GM08714 (cell line): ENCODE data around the gene MCTP1.

ENCODE experiments used
- H3K4me3 ChIP-seq: fragments of 200-500 bp; sonication (Bioruptor generic); 2 replicates; pipeline ENCODE4 v1.5.1; 2014; ENCODE audit warnings: mild to moderate bottlenecking, low read length, inconsistent platforms
- ZNF274 ChIP-seq: IDR thresholded peaks from 2 replicates; pipeline ENCODE4 v1.6.1; 2012; ENCODE audit warnings: mild to moderate bottlenecking, low read depth, low read length

Gene MCTP1

DNA sequence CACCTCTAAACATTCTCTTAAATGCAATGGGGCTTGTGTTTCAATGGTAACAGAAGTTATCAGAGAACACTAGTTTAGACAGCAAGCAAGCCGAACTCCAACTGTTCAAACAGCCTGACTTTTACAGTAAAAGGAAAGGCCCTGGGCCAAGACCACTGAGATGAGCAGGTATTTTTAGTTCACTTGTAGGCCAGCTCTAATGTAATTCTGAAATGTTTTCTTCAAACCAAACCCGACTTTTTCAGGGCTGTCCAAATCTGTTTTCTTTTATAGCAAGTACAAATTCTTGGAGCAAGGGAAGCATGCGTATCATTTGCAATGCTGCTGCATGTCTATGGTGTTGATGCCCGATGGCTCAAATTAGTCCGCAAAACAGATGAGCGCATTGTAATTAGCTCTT lies 473.6 kb downstream of the MCTP1 start:
- H3K4me3 ChIP-seq: no peak overlapping the region
- TF ChIP-seq ZNF274: no peak

DNA sequence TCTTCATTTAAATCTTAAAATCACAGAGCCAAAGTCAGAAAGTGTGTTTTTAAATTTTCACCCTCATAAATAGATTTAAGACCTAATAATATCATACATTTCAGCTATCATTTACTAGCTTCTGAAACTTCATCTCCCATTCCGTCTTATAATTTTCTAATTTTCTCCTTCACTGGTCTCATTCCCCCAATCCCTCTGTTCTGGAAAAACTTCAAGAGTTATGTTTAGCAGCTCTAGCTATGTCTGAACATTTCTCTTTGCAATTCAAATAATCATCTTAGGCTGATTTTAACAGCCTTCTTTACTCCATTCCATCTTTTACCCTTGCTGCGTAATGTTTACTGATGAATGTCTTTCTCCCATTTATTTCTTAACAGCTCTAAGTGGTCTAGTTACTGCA lies 474.0 kb downstream of the MCTP1 start:
- no peak for TF ChIP-seq ZNF274

DNA sequence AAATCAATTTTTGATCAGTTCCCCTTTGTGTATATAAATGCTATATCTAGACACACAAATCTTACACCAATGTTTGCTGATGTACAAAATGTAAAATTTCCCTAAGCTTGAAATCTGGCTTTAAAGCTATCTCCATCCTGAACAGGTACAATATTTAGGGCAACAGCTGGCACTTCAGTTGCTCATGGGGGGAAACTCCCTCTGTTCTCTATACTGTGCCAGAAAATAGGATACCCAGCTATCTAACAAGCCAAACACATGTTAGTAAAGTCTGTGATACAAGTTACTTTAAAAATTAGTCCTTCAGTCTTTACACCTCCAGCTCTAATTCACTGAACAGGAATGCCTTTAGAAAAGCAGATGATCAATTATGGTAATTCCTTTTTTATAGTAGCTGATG lies 474.6 kb downstream of the MCTP1 start:
- no peak for TF ChIP-seq ZNF274
- no peak overlapping the region for H3K4me3 ChIP-seq

More for the DNA sequence above, 474.0 kb downstream of the MCTP1 start:
- H3K4me3 ChIP-seq: no peak overlapping the region

DNA sequence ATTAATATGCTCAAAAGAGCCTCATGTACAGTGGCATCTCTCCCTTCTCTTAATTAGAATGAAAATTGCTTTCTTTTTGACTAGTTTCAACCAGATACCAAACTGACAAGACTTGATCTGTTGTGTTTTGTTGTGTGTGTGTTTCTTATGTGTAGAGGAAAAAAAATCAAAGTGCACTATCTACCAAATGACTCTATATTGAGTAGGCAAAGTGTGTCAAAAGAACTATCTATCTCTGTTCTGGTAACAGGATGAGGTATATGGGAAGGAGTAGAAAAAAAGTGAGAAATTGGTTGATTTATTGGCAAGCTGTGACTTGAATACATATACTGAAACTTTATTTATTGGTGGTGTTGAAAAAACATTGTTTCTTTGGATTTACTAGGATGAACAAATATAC lies 476.4 kb downstream of the MCTP1 start:
- TF ChIP-seq ZNF274: no peak

DNA sequence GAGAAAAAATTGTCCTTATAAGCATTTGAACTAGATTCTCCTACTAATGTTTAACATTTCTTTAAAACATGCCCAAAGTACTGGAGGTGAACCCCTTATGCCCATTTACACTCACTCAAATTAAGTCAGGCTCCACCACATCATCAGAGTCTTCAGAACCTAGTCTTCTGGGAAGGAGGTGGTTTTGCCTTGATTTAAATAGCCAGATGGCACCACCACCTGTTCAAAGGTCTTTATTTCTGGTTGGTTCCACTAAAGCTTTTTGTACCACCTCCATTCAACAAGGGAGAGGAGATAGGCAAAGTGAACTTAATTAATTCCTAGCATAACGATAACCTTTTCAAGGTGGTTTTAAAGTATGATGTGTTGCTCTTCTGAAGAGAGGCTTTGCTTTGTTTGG lies 476.9 kb downstream of the MCTP1 start:
- TF ChIP-seq ZNF274: no peak
- no peak overlapping the region for H3K4me3 ChIP-seq

More for the DNA sequence above, 476.4 kb downstream of the MCTP1 start:
- no peak overlapping the region for H3K4me3 ChIP-seq

DNA sequence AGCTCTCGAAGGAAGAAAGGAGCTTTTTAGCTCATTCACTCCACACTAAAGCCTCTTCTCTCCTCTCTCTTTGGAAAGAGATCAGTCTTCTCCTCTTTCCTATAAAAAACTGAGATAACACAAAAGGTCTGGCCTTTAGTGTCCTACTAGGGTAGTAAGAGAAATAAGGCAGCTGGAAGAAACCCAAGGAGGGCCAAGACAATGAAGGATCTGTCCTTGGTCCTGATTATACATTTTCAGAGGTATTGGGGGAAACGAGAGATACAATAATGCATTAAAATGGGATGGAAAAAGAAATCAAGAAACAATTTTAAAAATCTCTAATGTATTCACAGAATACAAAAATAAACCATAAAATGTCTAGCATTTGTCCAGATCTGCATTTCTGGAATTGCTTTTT lies 482.4 kb downstream of the MCTP1 start:
- H3K4me3 ChIP-seq: no peak overlapping the region
- TF ChIP-seq ZNF274: no peak

DNA sequence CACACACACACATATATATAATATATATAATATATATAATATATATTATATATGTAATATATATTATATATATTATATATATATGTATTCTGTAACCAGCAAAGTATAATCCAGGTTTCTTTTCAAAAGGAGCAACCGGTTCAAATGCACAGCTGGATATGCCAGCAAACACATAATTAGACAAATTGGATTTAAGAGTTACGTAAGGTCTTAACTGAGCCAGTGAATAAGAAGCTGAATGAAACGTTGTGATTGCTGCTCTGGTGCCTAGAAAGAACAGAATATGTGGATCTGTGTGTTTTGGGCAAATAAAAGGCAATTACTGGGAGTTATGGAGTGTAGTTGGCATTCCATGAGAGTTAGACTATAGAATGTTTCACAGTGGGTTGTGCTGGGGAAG lies 488.3 kb downstream of the MCTP1 start:
- no peak overlapping the region for H3K4me3 ChIP-seq
- no peak for TF ChIP-seq ZNF274

DNA sequence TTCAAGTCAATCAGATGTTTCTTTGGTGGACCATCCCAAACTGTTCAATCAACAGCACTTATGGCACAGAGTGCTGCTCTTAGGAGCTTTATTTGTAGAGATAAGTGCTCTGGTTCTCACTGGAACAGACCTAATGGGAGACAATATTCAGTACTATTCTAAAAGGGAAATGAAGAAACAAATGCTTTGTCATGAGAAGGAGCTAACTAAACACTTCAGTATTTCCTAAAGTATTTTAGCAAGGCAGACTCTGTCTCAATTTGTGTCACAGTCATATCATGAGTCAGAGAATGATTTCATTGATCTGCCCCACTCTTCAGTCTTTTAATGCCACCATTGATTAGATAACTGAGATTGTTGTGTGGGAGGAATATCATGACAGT lies 491.1 kb downstream of the MCTP1 start:
- H3K4me3 ChIP-seq: no peak overlapping the region; the same call in 1 of the 2 replicates
- TF ChIP-seq ZNF274: no peak

DNA sequence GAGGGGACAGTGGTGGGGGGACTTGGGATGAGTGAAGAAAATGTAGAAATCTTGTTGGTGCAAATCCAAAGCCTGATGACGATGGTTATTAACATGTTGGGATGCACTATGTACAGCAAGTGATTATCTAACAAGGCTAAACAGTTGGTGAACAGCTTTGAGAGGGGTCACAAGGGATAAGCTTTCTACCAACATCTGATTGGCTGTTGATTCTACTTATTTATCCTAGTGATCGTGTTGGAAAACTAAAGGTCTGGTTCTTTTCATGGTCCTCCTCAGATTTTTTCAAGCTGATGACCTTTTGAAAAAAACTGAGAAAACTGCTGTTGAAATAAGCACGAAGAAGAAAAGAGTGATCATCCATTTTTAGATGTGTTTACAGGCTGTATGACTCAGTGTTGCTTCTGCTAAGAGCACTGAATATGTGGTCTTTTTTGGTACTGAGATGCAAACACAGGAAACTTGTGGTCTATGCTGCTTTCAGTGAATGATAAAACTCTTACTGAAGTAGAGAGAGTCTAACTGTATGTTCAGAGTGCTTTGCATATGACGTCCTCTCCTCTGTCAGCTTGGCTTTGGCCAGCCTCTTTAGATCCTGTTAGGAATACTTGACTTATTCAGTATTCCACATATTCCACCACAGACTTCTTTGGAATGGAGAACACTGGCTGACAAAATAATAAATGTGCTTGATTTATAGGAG lies 491.6 kb downstream of the MCTP1 start:
- peak overlapping the region; percentile 48 for H3K4me3 ChIP-seq
- TF ChIP-seq ZNF274: no peak

DNA sequence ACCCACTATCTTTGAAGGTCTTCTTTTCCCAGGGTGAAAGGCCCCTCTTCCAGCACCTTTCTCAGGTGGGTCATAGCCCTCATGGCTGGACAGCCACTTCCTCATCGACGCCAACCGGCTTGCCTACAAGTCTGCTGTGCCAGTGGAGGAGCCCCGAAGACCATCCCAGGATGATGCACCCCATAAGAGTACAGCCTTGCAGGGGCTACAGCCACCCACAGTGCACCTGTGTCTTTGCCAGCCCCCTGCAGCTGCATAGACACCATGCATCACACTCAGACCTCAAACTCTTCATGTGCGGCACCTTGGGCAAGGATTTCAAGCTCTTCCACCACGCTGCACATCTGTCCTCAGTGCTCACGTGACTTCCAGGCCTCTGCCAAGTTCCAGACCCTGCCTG lies 493.1 kb downstream of the MCTP1 start:
- H3K4me3 ChIP-seq: no peak overlapping the region
- TF ChIP-seq ZNF274: no peak

DNA sequence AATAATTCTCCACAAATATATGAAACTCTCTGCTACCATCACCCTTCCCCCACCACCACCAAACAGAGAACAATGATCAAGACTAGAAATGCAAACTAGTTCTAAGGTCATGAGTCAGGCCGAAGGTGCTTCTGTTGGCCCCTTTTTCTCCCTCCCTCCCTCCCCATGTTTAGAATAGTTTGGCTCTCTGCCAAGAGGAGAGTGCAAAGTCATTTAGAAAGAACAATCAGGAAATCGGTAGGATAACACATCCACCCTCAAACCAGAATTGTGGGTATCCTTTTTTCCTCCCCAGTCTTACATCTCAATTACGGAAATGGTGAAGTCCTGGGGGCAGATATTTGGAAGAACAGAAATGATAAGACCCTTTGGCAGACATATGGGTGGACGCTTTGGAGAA lies 496.4 kb downstream of the MCTP1 start:
- TF ChIP-seq ZNF274: no peak
- no peak overlapping the region for H3K4me3 ChIP-seq

DNA sequence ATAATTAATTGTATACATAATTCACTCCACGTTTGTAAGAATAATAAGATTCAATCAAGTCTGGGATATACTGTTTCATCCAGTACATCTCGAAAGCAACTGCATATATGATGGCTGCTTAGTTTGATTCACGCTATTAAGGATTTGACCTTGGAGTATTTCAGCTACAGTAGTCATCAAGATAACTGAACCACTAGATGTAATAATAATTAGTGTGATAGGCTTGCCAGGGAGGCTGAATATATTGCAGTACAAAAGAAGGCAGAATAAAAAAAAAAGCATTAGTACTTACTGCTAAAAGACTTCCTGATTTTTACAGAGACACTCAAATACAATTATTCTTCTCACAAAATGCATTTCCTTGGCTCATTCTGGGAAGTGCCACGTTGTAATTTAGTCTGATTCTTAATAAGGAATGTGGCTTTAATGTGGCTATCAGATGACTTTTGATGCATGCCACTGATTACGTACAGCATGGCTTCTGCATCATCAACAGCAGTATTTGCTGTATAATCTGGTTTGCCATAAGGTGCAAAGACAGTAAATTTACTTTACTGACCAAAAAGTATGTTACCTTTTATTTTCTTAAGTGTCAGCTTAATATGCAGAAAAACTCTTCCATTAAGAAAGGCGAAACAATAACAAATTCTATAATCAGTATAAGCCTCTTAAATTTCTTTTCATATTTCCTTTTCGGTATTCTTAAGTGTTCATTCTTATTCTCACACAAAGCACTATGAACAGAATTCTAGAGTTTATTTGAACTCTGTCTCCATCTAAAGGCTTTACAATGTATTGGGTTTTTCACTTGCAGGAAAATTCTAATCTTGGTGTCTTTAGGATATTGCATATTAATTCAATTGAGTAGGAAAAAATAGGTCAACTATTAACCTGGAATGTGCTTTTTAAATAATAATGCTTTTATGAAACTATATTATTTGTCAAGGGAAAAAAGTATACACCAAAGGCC lies 500.1 kb downstream of the MCTP1 start:
- no peak for TF ChIP-seq ZNF274
- no peak overlapping the region for H3K4me3 ChIP-seq

DNA sequence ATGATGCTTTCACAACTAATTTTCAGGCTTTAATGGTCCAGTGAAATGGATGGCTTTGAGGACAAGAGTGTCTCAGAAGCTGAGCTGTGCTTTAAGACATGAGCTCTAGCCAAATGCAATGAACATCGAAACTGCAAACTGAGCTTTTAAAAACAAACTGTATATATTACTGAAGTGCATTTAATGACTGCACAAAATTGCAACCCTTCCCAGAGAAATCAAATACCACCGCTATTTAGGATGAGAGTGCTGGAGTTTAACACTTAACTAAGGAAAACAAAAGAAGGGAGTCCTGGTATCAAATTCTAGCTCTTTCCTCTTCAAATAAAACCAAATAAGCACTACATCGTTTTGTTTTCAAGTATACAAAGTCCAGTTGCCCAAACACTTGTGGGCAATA lies 502.5 kb downstream of the MCTP1 start:
- no peak overlapping the region for H3K4me3 ChIP-seq
- no peak for TF ChIP-seq ZNF274

DNA sequence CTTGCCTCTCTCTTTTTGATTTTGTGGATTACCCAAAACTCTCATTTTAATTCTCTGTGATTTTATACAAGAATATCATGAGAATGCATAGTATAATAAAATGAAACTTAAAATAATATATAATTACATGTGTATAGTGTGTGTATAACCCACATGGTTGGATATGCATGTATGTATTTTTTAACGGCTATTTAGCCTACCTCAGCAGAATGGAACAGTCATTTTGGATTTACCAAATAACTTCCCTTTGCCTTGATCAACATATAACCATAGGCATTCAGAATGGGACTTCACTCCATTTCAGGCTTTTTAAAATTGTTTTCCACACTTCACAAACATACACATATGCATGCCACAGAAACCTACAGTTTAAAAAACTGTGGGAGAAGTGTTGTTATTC lies 505.2 kb downstream of the MCTP1 start:
- H3K4me3 ChIP-seq: no peak overlapping the region
- no peak for TF ChIP-seq ZNF274

DNA sequence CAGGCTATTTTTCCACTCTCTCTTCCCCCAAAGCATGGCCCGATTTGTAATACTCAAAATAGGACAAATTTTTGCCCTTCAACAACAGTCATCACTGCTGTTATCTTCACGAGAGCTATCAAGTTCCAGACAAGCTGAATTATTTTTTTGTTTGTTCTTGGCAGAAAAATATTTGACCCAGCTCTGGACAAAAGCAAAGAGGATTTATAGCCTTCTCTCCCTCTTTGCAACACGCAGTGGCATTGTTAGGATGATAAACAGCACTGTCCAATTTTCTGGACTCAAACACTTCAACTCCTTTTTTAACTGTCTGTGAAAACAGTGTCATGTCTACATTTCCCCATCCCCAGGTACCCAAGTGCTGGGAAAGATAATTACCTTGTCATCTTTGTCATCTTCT lies 506.2 kb downstream of the MCTP1 start:
- TF ChIP-seq ZNF274: no peak
- H3K4me3 ChIP-seq: no peak overlapping the region
